ENCODE results near the gene PLBD2. TPM values are rescaled to one million over a fixed set of nuclear protein-coding genes. Genes with fewer than 3 reads are reported as not detected.

PLBD2 gene
- polyA plus RNA-seq, 1 experiment = 16.0 TPM

- Histone ChIP-seq H3K27ac (ENCODE audit: low read depth, low read length) (no peak within 1 kb of the TSS), H3K27me3 (ENCODE audit: control insufficient read depth, insufficient read depth, low read length) (peaks cover 2% of the 10 kb centered on the region), H3K9me3 (ENCODE audit: control insufficient read depth, insufficient read depth, low read length) (no peaks in the 10 kb centered on the region), H3K4me3 (ENCODE audit: low read depth, low read length) (no peak within 1 kb of the TSS)
- ChIA-PET CTCF (interaction anchor here (0.5 to 1.5 kb wide), 2 partner anchors 22 to 28 kb away, joined by 3 read pairs; no protein-coding TSS in a partner anchor), POLR2A (no interaction called here)
- DNase-seq (ENCODE audit: low read depth, low spot score) = peak; percentile 16
- TF ChIP-seq, protein P1, sequence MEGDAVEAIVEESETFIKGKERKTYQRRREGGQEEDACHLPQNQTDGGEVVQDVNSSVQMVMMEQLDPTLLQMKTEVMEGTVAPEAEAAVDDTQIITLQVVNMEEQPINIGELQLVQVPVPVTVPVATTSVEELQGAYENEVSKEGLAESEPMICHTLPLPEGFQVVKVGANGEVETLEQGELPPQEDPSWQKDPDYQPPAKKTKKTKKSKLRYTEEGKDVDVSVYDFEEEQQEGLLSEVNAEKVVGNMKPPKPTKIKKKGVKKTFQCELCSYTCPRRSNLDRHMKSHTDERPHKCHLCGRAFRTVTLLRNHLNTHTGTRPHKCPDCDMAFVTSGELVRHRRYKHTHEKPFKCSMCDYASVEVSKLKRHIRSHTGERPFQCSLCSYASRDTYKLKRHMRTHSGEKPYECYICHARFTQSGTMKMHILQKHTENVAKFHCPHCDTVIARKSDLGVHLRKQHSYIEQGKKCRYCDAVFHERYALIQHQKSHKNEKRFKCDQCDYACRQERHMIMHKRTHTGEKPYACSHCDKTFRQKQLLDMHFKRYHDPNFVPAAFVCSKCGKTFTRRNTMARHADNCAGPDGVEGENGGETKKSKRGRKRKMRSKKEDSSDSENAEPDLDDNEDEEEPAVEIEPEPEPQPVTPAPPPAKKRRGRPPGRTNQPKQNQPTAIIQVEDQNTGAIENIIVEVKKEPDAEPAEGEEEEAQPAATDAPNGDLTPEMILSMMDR (IDR thresholded peaks at IDR 0.05; ENCODE audit: low read depth, low read length) = no peak
Measured at GRCh38 chr12:113403435-113404415, 45.3 kb downstream of the PLBD2 start, which contains the start of gene SDS. Gene SDS, minus strand, starts transcription at chr12:113403887. Its CDS starts 4,179 bp downstream, at chr12:113399708.

GRCh38 chr12:113405694-113406093, 47.3 kb downstream of the PLBD2 start:
- ChIA-PET CTCF (interaction anchor here (3.9 kb wide), 1 partner anchor 20 kb away, joined by 25 read pairs; no protein-coding TSS in a partner anchor), POLR2A (interaction anchor here (0.6 kb wide), 1 partner anchor 438 kb away, joined by 3 read pairs; no protein-coding TSS in a partner anchor)
- DNase-seq (ENCODE audit: low read depth, low spot score) = no peak
- Histone ChIP-seq H3K9me3 (ENCODE audit: control insufficient read depth, insufficient read depth, low read length) (no peaks in the 10 kb centered on the region), H3K27ac (ENCODE audit: low read depth, low read length) (no peak overlapping the region), H3K4me3 (ENCODE audit: low read depth, low read length) (no peak overlapping the region), H3K27me3 (ENCODE audit: control insufficient read depth, insufficient read depth, low read length) (peaks cover 9% of the 10 kb centered on the region)
- TF ChIP-seq, protein P1 (IDR thresholded peaks at IDR 0.05; ENCODE audit: low read depth, low read length) = no peak

DNA sequence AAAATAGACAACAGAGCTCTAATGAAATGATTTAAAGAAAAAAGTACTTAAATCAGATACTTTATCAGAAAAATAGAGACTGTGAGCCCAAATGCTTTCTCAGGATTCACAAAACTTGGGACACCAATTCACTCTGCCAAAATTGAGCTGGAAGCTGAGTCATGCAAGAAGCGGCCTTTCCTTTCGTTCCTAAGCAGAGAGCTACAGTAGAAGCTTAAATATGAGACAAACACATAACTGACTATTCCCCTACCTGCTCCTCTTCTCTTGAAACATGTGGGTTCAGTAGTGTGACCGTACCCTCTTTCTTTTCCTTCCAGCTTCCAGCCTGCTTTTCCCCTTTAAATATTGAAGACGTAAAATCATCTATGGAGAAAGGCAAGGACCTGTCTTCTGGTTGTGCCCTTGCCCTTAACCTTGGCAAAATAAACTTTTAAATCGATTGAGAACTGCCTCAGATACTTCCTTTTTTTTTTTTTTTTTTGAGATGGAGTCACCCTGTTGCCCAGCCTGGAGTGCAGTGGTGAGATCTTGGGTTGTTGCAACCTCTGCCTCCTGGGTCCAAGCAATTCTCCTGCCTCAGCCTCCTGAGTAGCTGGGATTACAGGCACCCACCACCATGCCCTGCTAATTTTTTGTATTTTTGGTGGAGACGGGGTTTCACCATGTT, 49.7 kb downstream of the PLBD2 start:
- TF ChIP-seq, protein P1 (IDR thresholded peaks at IDR 0.05; ENCODE audit: low read depth, low read length) = no peak
- POLR2A ChIA-PET = no interaction called here
- Histone ChIP-seq H3K9me3 (ENCODE audit: control insufficient read depth, insufficient read depth, low read length) (no peaks in the 10 kb centered on the region), H3K4me3 (ENCODE audit: low read depth, low read length) (no peak overlapping the region), H3K27ac (ENCODE audit: low read depth, low read length) (no peak overlapping the region), H3K27me3 (ENCODE audit: control insufficient read depth, insufficient read depth, low read length) (peaks cover 11% of the 10 kb centered on the region)
- DNase-seq (ENCODE audit: low read depth, low spot score) = no peak
- CTCF ChIA-PET = interaction anchor here (0.7 to 3.9 kb wide), 7 partner anchors 14 to 415 kb away, joined by 3 to 25 read pairs (median 4); partner anchors contain the start of gene SDSL

GRCh38 chr12:113408756-113409298, 50.4 kb downstream of the PLBD2 start:
- Histone ChIP-seq H3K27ac (ENCODE audit: low read depth, low read length) (no peak overlapping the region), H3K4me3 (ENCODE audit: low read depth, low read length) (no peak overlapping the region), H3K27me3 (ENCODE audit: control insufficient read depth, insufficient read depth, low read length) (peaks cover 13% of the 10 kb centered on the region), H3K9me3 (ENCODE audit: control insufficient read depth, insufficient read depth, low read length) (no peaks in the 10 kb centered on the region)
- POLR2A ChIA-PET = interaction anchor here (0.6 kb wide), 1 partner anchor 64 kb away, joined by 5 read pairs; no protein-coding TSS in a partner anchor
- CTCF ChIA-PET = interaction anchor here (1.8 kb wide), 1 partner anchor 16 kb away, joined by 8 read pairs; no protein-coding TSS in a partner anchor
- DNase-seq (ENCODE audit: low read depth, low spot score) = no peak
- TF ChIP-seq, protein P1 (IDR thresholded peaks at IDR 0.05; ENCODE audit: low read depth, low read length) = no peak

Data from AG04450 (cell line).